PC-9 (cell line): ENCODE data around the gene HAGHL. TPM values are rescaled to one million over a fixed set of nuclear protein-coding genes. Genes with fewer than 3 reads are reported as not detected.

ENCODE experiments used
- BruUV-seq: library from RNA; stranded (reverse); fragments of 400-500 nt; replicated peaks from 2 replicates; lab custom pipeline; 2021; lab: Mats Ljungman, UMichigan
- CTCF ChIA-PET: fragments of 300-600 bp; sonication (Branson Sonifier 250); formaldehyde crosslinking; loops from one replicate; lab custom pipeline; 2022; ENCODE audit warnings: antibody characterized with exemption; lab: Charles Lee
- POLR2A ChIA-PET: fragments of 300-600 bp; sonication (Branson Sonifier 250); formaldehyde crosslinking; loops from one replicate; lab custom pipeline; 2022; ENCODE audit warnings: antibody characterized with exemption; ENCODE audit not compliant: unreplicated experiment; lab: Charles Lee
- DNase-seq, 2 experiments: peaks; one replicate each; pipeline versions ENCODE4 v3.0.0 to v3.0.0-alpha.2; 2015 to 2022; ENCODE audit warnings: mixed read lengths in 1 of 2
- H2AFZ ChIP-seq: fragments of 200-600 bp; sonication (generic); 2 replicates; pipeline ENCODE4 v1.8.1; 2017; ENCODE audit warnings: antibody characterized with exemption
- H3F3A ChIP-seq: fragments of 200-600 bp; sonication (generic); 2 replicates; pipeline ENCODE4 v1.8.1; 2017; ENCODE audit warnings: antibody characterized with exemption, mild to moderate bottlenecking, low read depth; ENCODE audit not compliant: insufficient read depth
- H3K27ac ChIP-seq: fragments of 200-600 bp; sonication (generic); 2 replicates; pipeline ENCODE4 v1.6.1; 2016; ENCODE audit warnings: mixed run types
- H3K27me3 ChIP-seq: fragments of 200-600 bp; sonication (generic); 2 replicates; pipeline ENCODE4 v1.6.1; 2016; ENCODE audit warnings: low read depth, mixed run types; ENCODE audit not compliant: insufficient read depth
- H3K36me3 ChIP-seq: fragments of 200-600 bp; sonication (generic); 2 replicates; pipeline ENCODE4 v1.6.1; 2016; ENCODE audit warnings: low read depth, mixed run types
- H3K4me1 ChIP-seq: fragments of 200-600 bp; sonication (generic); replicated peaks from 2 replicates; pipeline ENCODE4 v1.6.1; 2016; ENCODE audit warnings: mixed run types; ENCODE audit not compliant: insufficient read depth
- H3K4me2 ChIP-seq: fragments of 200-600 bp; sonication (generic); 2 replicates; pipeline ENCODE4 v1.6.1; 2017; ENCODE audit warnings: mixed run types
- H3K4me3 ChIP-seq: fragments of 200-600 bp; sonication (generic); 2 replicates; pipeline ENCODE4 v1.6.1; 2016; ENCODE audit warnings: mixed run types
- H3K79me2 ChIP-seq: fragments of 200-600 bp; sonication (generic); 2 replicates; pipeline ENCODE4 v1.6.1; 2017; ENCODE audit warnings: low read depth, mixed run types
- H3K9me2 ChIP-seq: fragments of 200-600 bp; sonication (generic); 2 replicates; pipeline ENCODE4 v1.8.1; 2017; ENCODE audit warnings: mild to moderate bottlenecking; ENCODE audit not compliant: insufficient read depth
- H3K9me3 ChIP-seq: fragments of 200-600 bp; sonication (generic); 2 replicates; pipeline ENCODE4 v1.8.1; 2016; ENCODE audit warnings: low read depth; ENCODE audit not compliant: insufficient read depth
- H4K20me1 ChIP-seq: fragments of 200-600 bp; sonication (generic); 2 replicates; pipeline ENCODE4 v1.8.1; 2017; ENCODE audit not compliant: insufficient read depth
- CTCF ChIP-seq: fragments of 200-600 bp; sonication (generic); conservative IDR thresholded peaks from 2 replicates; pipeline ENCODE4 v1.6.1; 2017; ENCODE audit warnings: mixed run types, antibody characterized with exemption, mild to moderate bottlenecking, moderate library complexity
- EZH2 ChIP-seq: fragments of 200-600 bp; sonication (generic); IDR thresholded peaks from 2 replicates; pipeline ENCODE4 v1.8.0; 2017; ENCODE audit warnings: antibody characterized with exemption, low read depth
- intact Hi-C: fragments of 100-400 bp; cut with micrococcal nuclease; formaldehyde crosslinking; loops from one replicate; pipeline ENCODE4 v1.10.0; 2022; ENCODE audit not compliant: unreplicated experiment
- total RNA-seq: library from RNA; stranded (reverse); gene quantifications from 2 replicates; pipeline ENCODE4 v1.2.3, GENCODE V29; 2021

Gene HAGHL
- total RNA-seq, 1 experiment from 2014 or later = 31.0 TPM

GRCh38 chr16:767743-768235 lies 40.9 kb downstream of the HAGHL start:
- no TSS peak for BruUV-seq
- Histone ChIP-seq H3K4me1 (no peaks in the 10 kb centered on the region), H4K20me1 (no peaks in the 10 kb centered on the region), H3K79me2 (no peaks in the 10 kb centered on the region), H3K9me2 (no peaks in the 10 kb centered on the region), H2AFZ (no peak overlapping the region), H3F3A (peaks cover 4% of the 10 kb centered on the region; the same call in 1 of the 2 replicates), H3K36me3 (no peaks in the 10 kb centered on the region), H3K27ac (no peak overlapping the region), H3K4me2 (no peak overlapping the region), H3K27me3 (no peaks in the 10 kb centered on the region), H3K4me3 (no peak overlapping the region), H3K9me3 (no peaks in the 10 kb centered on the region)
- intact Hi-C loops = no loop called here
- TF ChIP-seq EZH2 (no peak), CTCF (no peak)
- POLR2A ChIA-PET = no interaction called here
- CTCF ChIA-PET = no interaction called here
- DNase-seq = no peak

- H2AFZ ChIP-seq = no peak overlapping the region
- no TSS peak for BruUV-seq
- H4K20me1 ChIP-seq = no peaks in the 10 kb centered on the region
- POLR2A ChIA-PET = no interaction called here
- no peaks in the 10 kb centered on the region for H3K9me2 ChIP-seq
- TF ChIP-seq CTCF (no peak), EZH2 (no peak)
- no peaks in the 10 kb centered on the region for H3K36me3 ChIP-seq
- H3K4me3 ChIP-seq = no peak overlapping the region
- H3K27me3 ChIP-seq = no peaks in the 10 kb centered on the region
- H3K79me2 ChIP-seq = no peaks in the 10 kb centered on the region
- H3K9me3 ChIP-seq = no peaks in the 10 kb centered on the region
- no peak for DNase-seq
- H3K4me2 ChIP-seq = no peak overlapping the region
- CTCF ChIA-PET = no interaction called here
- peaks cover 4% of the 10 kb centered on the region; the same call in 1 of the 2 replicates for H3F3A ChIP-seq
- intact Hi-C loops = no loop called here
- H3K4me1 ChIP-seq = no peaks in the 10 kb centered on the region
- no peak overlapping the region for H3K27ac ChIP-seq
Observed at GRCh38 chr16:768428-768827, 41.5 kb downstream of the HAGHL start.

GRCh38 chr16:769184-769784 lies 42.4 kb downstream of the HAGHL start:
- Histone ChIP-seq H3K9me3 (no peaks in the 10 kb centered on the region), H2AFZ (no peak overlapping the region), H3K27ac (no peak overlapping the region), H3K36me3 (no peaks in the 10 kb centered on the region), H3K4me3 (no peak overlapping the region), H3K4me2 (no peak overlapping the region), H3K79me2 (no peaks in the 10 kb centered on the region), H3F3A (peaks cover 4% of the 10 kb centered on the region; the same call in 1 of the 2 replicates), H4K20me1 (no peaks in the 10 kb centered on the region), H3K4me1 (no peaks in the 10 kb centered on the region), H3K27me3 (no peaks in the 10 kb centered on the region), H3K9me2 (no peaks in the 10 kb centered on the region)
- DNase-seq = no peak
- CTCF ChIA-PET = interaction anchor here (0.6 kb wide), 1 partner anchor 50 kb away, joined by 5 read pairs; no protein-coding TSS in a partner anchor
- intact Hi-C loops = no loop called here
- TF ChIP-seq CTCF = no peak
- TF ChIP-seq EZH2 = no peak
- no TSS peak for BruUV-seq
- POLR2A ChIA-PET = interaction anchor here (0.6 kb wide), 1 partner anchor 9 kb away, joined by 4 read pairs; the partner anchor contains the start of gene MSLN
